Dermis blood vessel endothelial cell (primary cell): ENCODE measurements around the gene DNMBP. TPM values are rescaled to one million over a fixed set of nuclear protein-coding genes. Genes with fewer than 3 reads are reported as not detected.

Experiments
- DNase-seq: peaks from one replicate; pipeline ENCODE4 v3.0.0; 2010
- total RNA-seq: library from RNA; depleted of rRNA; stranded (reverse); fragments of >200 nt; gene quantifications from 2 replicates; pipeline ENCODE4 v1.2.3, GENCODE V29; 2014

The DNMBP gene, protein sequence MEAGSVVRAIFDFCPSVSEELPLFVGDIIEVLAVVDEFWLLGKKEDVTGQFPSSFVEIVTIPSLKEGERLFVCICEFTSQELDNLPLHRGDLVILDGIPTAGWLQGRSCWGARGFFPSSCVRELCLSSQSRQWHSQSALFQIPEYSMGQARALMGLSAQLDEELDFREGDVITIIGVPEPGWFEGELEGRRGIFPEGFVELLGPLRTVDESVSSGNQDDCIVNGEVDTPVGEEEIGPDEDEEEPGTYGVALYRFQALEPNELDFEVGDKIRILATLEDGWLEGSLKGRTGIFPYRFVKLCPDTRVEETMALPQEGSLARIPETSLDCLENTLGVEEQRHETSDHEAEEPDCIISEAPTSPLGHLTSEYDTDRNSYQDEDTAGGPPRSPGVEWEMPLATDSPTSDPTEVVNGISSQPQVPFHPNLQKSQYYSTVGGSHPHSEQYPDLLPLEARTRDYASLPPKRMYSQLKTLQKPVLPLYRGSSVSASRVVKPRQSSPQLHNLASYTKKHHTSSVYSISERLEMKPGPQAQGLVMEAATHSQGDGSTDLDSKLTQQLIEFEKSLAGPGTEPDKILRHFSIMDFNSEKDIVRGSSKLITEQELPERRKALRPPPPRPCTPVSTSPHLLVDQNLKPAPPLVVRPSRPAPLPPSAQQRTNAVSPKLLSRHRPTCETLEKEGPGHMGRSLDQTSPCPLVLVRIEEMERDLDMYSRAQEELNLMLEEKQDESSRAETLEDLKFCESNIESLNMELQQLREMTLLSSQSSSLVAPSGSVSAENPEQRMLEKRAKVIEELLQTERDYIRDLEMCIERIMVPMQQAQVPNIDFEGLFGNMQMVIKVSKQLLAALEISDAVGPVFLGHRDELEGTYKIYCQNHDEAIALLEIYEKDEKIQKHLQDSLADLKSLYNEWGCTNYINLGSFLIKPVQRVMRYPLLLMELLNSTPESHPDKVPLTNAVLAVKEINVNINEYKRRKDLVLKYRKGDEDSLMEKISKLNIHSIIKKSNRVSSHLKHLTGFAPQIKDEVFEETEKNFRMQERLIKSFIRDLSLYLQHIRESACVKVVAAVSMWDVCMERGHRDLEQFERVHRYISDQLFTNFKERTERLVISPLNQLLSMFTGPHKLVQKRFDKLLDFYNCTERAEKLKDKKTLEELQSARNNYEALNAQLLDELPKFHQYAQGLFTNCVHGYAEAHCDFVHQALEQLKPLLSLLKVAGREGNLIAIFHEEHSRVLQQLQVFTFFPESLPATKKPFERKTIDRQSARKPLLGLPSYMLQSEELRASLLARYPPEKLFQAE (N-terminal part only)
- 39.5 and 46.6 TPM in 2 replicates for total RNA-seq

DNA sequence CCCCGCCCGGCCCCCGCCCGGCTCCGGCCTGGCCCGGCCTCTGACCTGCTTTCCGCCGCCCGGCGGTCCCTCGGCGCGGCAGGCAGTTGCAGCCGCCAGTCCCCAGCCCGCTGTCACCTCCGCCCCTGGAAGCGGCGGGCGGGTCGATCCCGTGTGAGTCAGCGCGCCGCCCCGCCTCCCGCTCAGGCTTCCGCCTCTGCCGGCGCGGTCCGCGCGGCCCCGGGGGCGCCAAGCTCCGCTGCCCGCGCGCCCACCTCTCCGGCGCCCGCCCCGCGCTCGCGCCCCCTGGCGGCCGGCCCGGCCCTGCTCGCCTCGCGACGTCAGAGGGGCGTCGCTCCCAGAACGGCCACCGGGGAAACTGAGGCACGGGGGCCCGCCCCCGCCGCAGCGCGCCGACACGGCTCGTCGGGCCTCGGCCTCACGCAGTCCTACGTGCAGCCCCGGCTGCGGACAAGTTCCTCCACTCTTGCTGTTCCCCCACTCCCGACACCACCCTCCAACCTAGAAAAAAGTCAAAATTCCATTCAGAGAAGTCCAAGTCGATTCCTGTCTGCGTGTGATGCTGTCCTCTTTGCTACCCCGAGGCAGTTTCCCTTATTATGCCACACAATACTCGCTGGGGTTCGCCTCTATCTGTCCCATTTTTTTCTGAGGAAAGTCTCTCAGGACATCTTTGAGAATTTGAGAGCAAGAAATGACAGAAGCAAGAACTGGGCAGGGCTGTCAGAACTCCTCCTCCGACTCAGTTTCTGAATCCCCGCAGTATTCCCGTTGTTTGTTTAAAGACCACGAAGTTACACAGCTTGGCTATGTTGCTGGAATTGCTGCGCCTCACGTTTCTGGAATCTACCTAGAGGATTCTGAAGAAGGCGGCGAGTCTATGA, at the start of gene DNMBP:
Gene DNMBP, minus strand, starts transcription at position 155 of the 884 bp plus-strand sequence. CDS start 37,823 bp downstream, outside the sequence.
- peak; percentile 91 for DNase-seq

DNA sequence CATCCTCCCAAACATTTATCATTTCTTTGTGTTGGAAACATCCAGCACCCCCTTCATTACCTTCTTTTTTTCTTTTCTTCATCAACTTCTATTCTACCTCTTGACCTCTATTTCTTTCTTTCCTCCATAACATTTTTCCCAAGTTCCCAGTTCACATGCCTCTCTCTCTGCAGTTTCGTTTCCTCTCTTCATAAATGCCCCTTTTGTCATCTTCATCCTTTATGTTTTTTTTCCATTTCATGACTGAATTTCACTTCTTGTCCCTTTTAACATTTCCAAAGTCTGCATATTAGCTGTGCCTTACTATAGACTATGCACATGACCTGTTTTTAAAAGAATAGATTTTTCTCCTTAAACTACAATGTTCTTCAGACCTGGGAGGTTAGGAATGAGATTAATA, 48.2 kb upstream of the DNMBP start:
- DNase-seq = no peak

DNA sequence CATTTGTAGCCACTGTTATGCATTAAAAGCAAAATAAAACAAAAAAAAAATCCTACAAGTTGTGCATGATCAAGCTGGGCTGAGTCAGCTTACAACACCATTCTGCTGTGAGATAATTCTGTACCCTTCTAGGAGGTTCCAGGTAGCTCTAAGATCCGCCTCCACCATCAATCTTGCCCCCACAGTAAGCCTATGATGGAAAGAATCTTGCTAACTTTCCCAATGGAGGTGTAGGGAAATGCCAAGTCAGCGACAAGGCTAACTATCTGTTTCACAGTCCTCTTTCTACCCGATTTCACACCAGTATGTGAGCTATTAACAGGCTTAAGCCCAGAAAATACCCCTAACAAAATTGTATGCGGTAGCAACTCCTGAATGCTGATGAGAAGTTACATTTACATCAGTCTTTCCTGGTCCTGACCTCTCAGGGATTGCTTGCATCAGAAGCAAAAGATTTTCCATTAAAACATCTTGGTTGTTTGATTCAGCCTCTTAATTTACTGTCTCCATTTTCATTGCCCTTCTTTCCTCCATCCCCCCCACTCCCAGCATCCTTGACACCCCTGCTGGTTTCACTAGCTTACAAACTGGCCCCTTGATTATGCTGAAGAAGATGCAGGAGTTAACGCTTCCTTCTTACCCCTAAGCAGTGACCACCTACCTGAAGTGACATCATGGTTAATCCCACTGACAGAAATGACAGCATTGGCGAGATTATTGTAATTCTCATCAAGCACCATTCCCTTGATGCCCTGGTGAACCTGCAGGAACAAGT, 44.1 kb upstream of the DNMBP start:
- no peak for DNase-seq

DNA sequence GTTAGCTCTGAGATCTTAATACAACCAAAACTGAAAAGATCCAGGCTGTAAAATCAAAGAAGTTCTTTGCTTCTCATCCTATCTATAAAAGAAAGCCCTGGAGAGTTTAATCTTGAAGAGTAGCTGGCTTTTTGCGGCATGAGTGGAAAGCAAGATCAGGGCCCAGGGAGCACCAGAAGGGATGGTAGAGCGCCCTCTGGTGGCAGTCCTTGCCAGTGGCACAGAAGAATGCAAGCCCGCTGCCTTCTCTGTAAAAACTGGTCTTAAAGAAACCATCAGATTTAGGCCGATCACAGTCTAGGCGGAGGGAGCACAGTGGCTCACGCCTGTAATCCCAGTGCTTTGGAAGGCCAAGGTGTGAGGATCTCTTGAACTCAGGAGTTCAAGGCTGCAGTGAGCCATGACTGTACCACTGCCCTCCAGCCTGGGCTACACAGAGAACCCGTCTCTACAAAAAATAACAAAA, 36.3 kb upstream of the DNMBP start:
- DNase-seq = peak; percentile 92

DNA sequence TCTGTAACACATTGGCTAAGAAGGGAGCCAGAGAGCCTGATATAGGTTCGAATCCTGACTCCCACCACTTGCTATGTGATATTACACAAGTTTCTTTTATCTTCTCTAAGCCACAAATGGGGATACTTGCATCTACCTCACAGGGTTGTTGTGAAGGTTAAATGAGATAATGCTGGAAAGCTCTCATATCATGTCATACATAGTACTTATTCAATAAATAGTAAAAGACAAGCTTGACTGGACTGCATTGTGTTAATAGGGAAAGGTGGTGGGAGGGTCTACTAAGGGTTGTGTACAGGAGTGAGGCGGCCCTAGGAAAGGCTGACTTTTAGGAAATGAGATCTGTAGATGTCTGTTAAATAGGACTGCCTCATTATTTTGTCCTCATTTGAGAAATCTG, 35.8 kb upstream of the DNMBP start:
- peak; percentile 5 for DNase-seq

DNA sequence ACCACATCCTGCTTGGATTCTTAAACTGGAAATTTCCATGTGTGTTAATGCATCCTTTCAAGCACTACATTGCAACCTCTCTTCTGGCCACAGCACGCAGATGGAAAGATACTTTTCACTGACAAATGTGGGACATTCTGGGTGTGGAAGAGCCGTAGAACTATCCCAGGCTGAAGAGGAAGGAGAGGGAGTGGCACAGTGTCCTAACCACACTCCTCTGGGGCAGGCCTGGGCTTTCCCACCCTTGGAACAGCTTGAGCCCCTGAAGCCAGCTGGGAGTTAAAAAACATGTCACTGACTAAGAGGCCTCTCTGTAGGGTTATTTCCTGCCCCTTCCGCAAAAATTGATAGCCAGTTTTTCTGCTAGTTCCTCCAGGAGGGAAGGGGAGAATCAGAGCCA, 34.0 kb upstream of the DNMBP start:
- DNase-seq = peak; percentile 56

DNA sequence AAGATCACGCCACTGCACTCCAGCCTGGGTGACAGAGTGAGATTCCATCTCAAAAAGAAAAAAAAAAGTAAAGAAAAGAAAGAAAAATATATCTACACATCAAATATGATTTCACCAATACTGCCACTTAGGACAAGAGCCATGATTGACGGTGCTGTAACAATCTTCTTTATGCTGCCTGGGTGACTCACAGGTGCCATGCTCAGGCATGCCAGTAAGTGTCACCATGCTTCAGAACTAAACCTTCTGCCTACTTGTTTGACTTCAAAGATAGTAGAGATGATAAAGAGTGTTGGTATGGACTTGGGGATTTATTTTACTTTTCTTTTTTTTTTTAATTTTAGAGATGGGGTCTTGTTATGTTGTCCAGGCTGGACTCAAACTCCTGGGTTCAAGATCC, 33.6 kb upstream of the DNMBP start:
- DNase-seq = peak; percentile 36

DNA sequence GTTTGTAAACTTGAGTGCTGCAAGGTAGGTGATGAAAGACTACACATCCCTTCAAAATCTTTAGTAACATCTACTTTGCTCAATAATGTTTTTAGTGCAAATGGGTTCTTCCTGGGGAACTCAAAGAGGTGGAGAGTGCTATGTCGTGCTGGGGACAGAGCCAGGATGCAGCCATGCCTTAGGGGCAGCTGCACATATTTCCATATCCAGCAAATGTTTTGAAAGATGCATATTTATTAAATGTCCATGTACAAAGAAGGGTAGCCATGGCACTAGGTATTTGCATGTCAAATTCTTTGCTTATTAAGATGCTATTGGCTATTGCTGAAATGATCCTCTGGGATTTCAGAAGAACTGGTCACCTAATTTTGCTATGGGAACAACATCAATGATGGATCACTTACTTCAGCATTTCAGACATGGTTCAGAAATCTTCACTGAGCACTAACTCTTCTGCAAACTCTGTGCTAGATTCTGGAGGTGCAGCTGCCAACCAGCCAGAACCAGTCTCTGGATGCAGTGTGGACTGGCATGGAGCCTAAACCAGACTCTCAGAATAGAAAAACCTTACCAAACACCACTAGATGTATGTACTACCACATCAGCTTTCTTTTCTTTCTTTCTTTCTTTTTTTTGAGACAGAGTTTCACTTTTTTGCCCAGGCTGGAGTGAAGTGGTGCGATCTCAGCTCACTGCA, 31.7 kb upstream of the DNMBP start:
- DNase-seq = no peak

DNA sequence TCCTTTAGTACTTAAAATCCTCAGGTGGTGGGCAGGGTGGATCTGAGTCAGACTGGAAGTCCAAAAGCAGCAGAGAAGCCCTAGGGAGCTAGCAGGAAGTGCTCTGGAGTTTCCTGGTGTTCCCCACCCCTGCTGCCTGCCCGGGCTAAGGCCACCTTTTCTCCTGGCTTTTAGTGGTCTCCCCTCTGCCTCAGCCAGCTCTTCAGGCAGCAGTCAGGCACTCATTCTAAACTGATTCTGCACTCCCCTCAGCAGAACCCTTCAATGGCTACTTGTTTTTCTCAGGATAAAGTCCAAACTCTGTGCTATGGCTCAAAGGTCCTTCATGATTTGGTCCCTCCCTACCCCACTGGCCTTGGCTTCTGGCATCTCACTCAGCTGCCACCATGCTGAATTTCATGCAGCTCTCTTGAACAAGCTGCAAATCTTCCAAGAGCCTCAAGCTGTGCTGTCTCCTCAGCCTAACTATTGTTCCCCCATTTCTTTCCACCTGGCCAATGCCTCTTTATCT, 28.9 kb upstream of the DNMBP start:
- peak; percentile 38 for DNase-seq

DNA sequence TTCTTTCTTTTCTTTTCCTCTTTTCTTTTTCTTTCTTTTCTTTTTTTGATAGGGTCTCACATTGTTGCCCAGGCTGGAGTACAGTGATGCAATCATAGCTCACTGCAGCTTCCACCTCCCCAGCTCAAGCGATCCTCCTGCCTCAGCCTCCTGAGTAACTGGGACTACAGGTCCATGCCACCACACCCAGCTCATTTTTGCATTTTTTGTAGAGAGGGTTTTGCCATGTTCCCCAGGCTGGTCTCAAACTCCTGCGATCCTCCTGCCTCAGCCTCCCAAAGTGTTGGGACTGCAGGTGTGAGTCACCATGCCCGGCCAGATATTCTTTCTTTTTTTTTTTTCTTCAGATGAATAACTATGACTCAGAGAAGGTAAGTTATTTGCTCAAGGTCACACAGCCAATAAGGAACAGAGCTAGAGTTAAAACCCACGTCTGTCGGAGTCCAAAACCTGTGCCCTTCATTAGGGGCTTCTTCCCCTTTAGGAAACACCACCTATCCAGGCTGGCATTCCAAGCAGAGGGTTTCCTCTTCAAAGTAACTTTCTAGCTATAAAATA, 28.1 kb upstream of the DNMBP start:
- peak; percentile 12 for DNase-seq

DNA sequence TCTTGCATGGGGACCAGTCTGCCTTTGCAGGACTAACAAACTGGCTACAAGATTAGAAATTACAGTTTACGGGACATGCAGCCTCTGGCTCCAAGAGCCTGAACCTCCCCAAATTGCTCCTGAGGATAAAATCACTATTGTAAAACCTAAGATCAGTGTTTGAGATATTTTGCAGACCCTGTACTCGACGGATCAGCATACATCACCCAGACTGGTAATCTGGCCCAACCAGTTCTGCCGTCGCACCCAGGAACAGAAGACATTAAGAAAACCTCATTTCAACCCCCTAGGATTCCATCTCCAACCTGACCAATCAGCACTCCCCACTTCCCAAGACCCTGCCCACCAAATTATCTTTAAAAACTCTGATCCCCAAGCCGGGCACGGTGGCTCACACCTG, 27.1 kb upstream of the DNMBP start:
- no peak for DNase-seq

DNA sequence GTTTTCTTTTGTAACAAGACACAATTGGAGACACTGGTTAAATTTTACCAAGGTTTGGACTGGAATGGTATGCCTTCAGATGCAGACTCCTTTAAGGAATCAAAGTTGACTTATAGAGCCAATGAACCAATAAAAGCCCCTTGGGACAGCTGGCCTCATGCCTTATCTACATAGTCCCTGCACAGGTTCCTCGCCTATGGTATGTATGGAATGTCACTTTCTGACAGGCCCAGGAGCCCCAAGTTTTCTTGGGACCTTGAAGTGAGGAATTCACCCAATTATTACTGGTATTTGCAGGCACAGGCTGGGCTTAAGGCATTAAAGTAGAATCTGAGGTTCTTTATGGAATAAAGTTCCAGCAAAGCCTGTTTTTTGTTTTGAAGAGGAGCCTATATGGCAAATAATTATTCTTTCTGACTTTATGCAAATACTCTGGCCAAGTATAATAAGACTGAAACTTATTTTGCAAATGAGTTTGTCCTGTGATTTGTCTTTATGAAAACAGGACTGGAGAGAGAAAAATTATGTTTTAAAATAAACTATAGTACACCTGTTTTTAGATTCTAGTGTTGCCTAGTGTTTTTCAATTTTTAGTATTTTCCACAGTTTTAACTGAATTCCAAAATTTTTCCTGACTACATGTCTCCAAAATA, 24.1 kb upstream of the DNMBP start:
- no peak for DNase-seq

DNA sequence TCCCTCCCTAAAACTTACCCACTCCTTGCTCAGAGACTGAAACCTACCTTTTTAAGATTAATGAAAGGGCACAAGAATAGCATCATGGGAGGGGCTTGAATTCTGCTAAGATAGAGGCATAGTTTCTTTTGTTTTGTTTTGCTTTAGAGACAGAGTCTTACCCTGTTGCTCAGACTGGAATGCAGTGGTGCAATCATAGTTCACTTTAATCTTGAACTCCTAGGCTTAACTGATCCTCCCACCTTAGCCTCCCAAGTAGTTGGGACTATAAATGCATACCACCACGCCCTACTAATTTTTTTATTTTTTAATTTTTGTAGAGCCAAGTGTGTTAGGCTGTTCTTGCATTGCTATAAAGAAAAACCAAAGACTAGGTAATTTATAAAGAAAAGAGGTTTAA, 17.7 kb upstream of the DNMBP start:
- DNase-seq = no peak

DNA sequence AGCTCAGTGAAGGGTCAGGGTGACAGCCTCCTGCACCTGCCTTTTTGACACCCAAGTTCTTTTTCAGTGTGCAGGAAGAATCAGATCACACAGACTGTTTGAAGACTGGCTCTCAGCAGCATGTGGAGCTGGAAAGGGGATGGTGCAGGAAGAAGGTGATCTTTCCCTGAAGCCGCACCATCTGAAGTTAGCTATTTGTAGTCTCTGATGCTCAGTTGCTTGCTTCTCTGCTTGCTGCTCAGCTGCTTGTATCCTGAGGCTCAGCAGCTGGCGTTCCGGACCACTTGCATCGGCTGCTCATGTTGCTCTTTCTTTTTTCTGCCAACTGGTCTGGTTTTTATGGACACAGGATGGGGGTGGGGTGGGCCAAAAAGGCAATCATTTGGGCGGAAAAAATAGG, 15.8 kb upstream of the DNMBP start:
- no peak for DNase-seq

DNA sequence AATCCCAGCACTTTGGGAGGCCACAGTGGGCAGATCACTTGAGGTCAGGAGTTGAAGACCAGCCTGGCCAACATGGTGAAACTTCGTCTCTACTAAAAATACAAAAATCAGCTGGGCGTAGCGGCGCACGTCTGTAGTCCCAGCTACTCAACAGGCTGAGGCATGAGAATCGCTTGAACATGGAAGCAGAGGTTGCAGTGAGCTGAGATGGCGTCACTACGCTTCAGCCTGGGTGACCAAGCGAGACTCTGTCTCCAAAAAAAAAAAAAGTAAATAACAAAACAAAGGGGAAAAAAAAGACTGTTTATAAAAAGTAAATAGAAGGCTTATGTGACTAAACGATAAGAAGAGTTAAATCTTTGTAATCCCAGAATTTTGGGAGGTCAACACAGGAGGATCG, 15.0 kb upstream of the DNMBP start:
- no peak for DNase-seq

DNA sequence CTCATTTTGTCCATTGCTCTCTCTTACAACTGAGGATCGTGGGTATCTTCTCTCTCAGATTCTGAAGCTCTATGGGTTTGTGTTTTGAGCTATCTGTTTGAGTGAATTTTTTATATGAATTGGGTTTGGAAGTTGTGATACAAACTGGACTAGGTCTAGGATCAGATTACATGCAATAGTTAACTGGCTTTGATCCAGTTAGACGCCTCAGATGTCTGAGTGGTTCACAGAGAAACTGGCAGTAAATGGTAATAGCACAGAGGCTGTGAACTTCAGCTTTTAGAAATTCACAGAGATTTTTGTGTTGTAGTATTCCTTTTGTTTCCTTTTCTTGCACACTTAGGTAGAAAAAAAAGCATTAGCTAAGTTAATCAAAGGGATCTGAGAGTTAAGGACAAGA, 12.7 kb upstream of the DNMBP start:
- DNase-seq = no peak

DNA sequence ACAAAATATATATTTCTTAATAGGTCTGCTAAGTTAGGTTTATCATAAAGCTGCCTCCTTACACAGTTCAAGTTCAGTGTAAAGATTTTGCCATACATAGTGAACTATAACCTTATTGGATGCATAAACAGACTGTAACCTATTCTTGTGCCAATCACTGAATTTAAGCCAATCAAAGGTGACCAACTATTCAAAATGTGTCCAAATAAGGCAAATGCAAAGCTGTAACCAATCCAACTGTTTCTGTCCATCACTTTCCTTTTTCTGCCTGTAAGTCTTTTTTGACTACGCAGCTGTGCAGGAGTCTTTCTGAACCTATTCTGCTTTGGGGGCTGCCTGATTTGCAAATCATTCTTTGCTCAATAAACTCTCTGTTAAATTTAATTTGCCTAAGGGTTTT, 11.6 kb upstream of the DNMBP start:
- no peak for DNase-seq

DNA sequence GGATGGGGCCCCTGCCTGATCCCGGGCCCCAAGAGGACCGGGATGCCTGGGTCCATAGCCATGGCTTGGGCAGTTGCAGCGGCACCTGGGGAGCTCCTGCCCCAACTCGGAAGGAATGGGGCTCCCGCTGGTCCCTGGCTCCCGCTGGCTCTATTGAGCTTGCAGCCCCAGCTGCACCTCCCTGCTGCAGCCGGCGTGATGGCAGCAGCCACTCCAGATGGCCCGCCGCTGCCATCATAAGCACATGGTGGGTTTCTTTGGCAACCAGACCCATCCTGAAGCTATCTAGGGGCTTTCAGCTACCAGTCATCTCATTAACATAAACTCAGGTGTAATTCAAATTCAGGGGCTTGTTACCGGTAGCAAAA, 11.1 kb upstream of the DNMBP start:
- no peak for DNase-seq
